ENCODE data around the gene IGSF9B. TPM values are rescaled to one million over a fixed set of nuclear protein-coding genes. Genes with fewer than 3 reads are reported as not detected.

IGSF9B gene
- total and polyA plus RNA-seq, 9 of the 15 experiments (the other 6 are each of a cell fraction or from before 2014, with no cell fraction given) = 0.09 TPM; not detected in 8

GRCh38 chr11:133936136-133936535 lies 20.6 kb downstream of the IGSF9B start:
- no peaks in the 10 kb centered on the region for H3K9me1 ChIP-seq (ENCODE audit: control insufficient read depth, insufficient read depth, low read length)
- no TSS peak for BruUV-seq (replicated peaks)
- no peaks in the 10 kb centered on the region for H3K79me2 ChIP-seq (ENCODE audit: control insufficient read depth, insufficient read depth, low read length)
- H4K20me1 ChIP-seq (replicated peaks; ENCODE audit: control insufficient read depth, insufficient read depth, low read length) = peaks cover 3% of the 10 kb centered on the region; the same call in 1 of the 2 replicates
- no peak overlapping the region for H3K27ac ChIP-seq (ENCODE audit: extremely low read depth, low read depth, low read length)
- H3K9me3 ChIP-seq (replicated peaks; ENCODE audit: control insufficient read depth, insufficient read depth, low read depth, low read length) = no peaks in the 10 kb centered on the region
- no peaks in the 10 kb centered on the region for H3K36me3 ChIP-seq (ENCODE audit: control insufficient read depth, insufficient read depth, low read length)
- no peak overlapping the region for H3K4me2 ChIP-seq (ENCODE audit: insufficient read depth, low read length)
- in situ Hi-C loops (cut with MboI) (no loop called here), intact Hi-C loops (cut with micrococcal nuclease) (no loop called here)
- TF ChIP-seq E2F5 (CRISPR knock-in tag; IDR thresholded peaks at IDR 0.05) = no peak
- TF ChIP-seq TCFL5 (CRISPR knock-in tag; conservative IDR thresholded peaks at IDR 0.05) = no peak
- TF ChIP-seq RFX1 (IDR thresholded peaks at IDR 0.05) = no peak
- ChIA-PET POLR2A (interaction anchor here (0.6 kb wide), 2 partner anchors 24 to 114 kb away, joined by 3 read pairs; no protein-coding TSS in a partner anchor), CTCF (ENCODE audit: low intra/inter-chr PET ratio) (no interaction called here)
- H3K4me3 ChIP-seq = no peak overlapping the region
- no peak overlapping the region for H3K9ac ChIP-seq (ENCODE audit: insufficient read depth in 1 of 2, low read depth in 2 of 2, low read length in 2 of 2)
- DNase-seq (ENCODE audit: extremely low read depth in 1 of 4, low spot score in 3 of 4) = no peak
- H3K4me1 ChIP-seq (replicated peaks in 1 of 2; ENCODE audit: control insufficient read depth in 2 of 2, insufficient read depth in 2 of 2, low read length in 2 of 2) = peaks cover 0 to 15% of the 10 kb centered on the region in 2 experiments; a peak in 2 of 5 replicates
- peaks cover 0 to 52% of the 10 kb centered on the region in 2 experiments; a peak in 3 of 5 replicates for H3K27me3 ChIP-seq (ENCODE audit: control insufficient read depth in 2 of 2, insufficient read depth in 2 of 2, low read length in 2 of 2)
- H2AFZ ChIP-seq (ENCODE audit: low read depth, low read length) = no peak overlapping the region
- FAIRE-seq = no peak
- ATAC-seq = no peak
- 2% methylated on average over 9 of the region's 13 CpGs for WGBS (ENCODE audit: insufficient coverage, low coverage, missing lambda C conversion rate)

GRCh38 chr11:133935551-133935910 lies 21.2 kb downstream of the IGSF9B start:
- ATAC-seq (no peak), DNase-seq (ENCODE audit: extremely low read depth in 1 of 4, low spot score in 3 of 4) (no peak), FAIRE-seq (no peak)
- H3K36me3 ChIP-seq (ENCODE audit: control insufficient read depth, insufficient read depth, low read length) = no peaks in the 10 kb centered on the region
- 8% methylated on average over 15 of the region's 15 CpGs for WGBS (ENCODE audit: insufficient coverage, low coverage, missing lambda C conversion rate)
- POLR2A ChIA-PET = no interaction called here
- no TSS peak for BruUV-seq (replicated peaks)
- H3K27me3 ChIP-seq (ENCODE audit: control insufficient read depth in 2 of 2, insufficient read depth in 2 of 2, low read length in 2 of 2) = peaks cover 0 to 58% of the 10 kb centered on the region in 2 experiments; a peak in 3 of 5 replicates
- H3K27ac ChIP-seq (ENCODE audit: extremely low read depth, low read depth, low read length) = no peak overlapping the region
- no peaks in the 10 kb centered on the region for H3K9me3 ChIP-seq (replicated peaks; ENCODE audit: control insufficient read depth, insufficient read depth, low read depth, low read length)
- H4K20me1 ChIP-seq (replicated peaks; ENCODE audit: control insufficient read depth, insufficient read depth, low read length) = peaks cover 3% of the 10 kb centered on the region; the same call in 1 of the 2 replicates
- intact Hi-C loops (cut with micrococcal nuclease) (no loop called here), in situ Hi-C loops (cut with MboI) (no loop called here)
- no peak overlapping the region for H2AFZ ChIP-seq (ENCODE audit: low read depth, low read length)
- H3K79me2 ChIP-seq (ENCODE audit: control insufficient read depth, insufficient read depth, low read length) = no peaks in the 10 kb centered on the region
- H3K4me3 ChIP-seq = no peak overlapping the region
- no peak overlapping the region for H3K4me2 ChIP-seq (ENCODE audit: insufficient read depth, low read length)
- no peaks in the 10 kb centered on the region for H3K9me1 ChIP-seq (ENCODE audit: control insufficient read depth, insufficient read depth, low read length)
- no peak overlapping the region for H3K9ac ChIP-seq (ENCODE audit: insufficient read depth in 1 of 2, low read depth in 2 of 2, low read length in 2 of 2)
- H3K4me1 ChIP-seq (replicated peaks in 1 of 2; ENCODE audit: control insufficient read depth in 2 of 2, insufficient read depth in 2 of 2, low read length in 2 of 2) = peaks cover 0 to 21% of the 10 kb centered on the region in 2 experiments; a peak in 2 of 5 replicates
- CTCF ChIA-PET (ENCODE audit: low intra/inter-chr PET ratio) = no interaction called here
- TF ChIP-seq RBM15 (IDR thresholded peaks at IDR 0.05; ENCODE audit: insufficient read depth, low read length) (no peak), POLR2AphosphoS2 (IDR thresholded peaks at IDR 0.05; ENCODE audit: low read length) (no peak), ZNF586 (CRISPR knock-in tag; conservative IDR thresholded peaks at IDR 0.05) (no peak), GATAD2B (IDR thresholded peaks at IDR 0.05; ENCODE audit: borderline replicate concordance) (no peak), ELF1 (tag; IDR thresholded peaks at IDR 0.05) (no peak), BRD9 (IDR thresholded peaks at IDR 0.05; ENCODE audit: low read depth, partially characterized antibody) (no peak), POLR2H (tag; IDR thresholded peaks at IDR 0.05; ENCODE audit: low read depth) (no peak), NFATC3 (IDR thresholded peaks at IDR 0.05) (no peak), GTF2A2 (tag; IDR thresholded peaks at IDR 0.05) (no peak), FOXP4 (CRISPR knock-in tag; IDR thresholded peaks at IDR 0.05; ENCODE audit: borderline replicate concordance) (no peak), SRSF9 (IDR thresholded peaks at IDR 0.05; ENCODE audit: borderline replicate concordance, low read depth, low read length) (no peak), C11orf30 (IDR thresholded peaks at IDR 0.05; ENCODE audit: low read depth) (no peak), CSDE1 (IDR thresholded peaks at IDR 0.05) (no peak)
